Activated gamma-delta T cell treated with anti-CD3 and anti-CD28 coated beads, Interleukin-2, amount 50 U/mL, for 16 hours (primary cell): Measurements from ENCODE around the gene SCAANT1.

Source experiments
- DNase-seq: peaks from one replicate; pipeline ENCODE4 v3.0.0-alpha.2; 2020; ENCODE audit warnings: low read depth

Gene SCAANT1

GRCh38 chr3:63934041-63934866 lies 22.1 kb upstream of the SCAANT1 start:
- DNase-seq = peak; percentile 17

- no peak for DNase-seq
These were observed 21.3 kb upstream of the SCAANT1 start for GRCh38 chr3:63933459-63933858.

GRCh38 chr3:63932509-63933212 lies 20.5 kb upstream of the SCAANT1 start:
- no peak for DNase-seq

GRCh38 chr3:63931290-63931689 lies 19.1 kb upstream of the SCAANT1 start:
- DNase-seq = no peak

GRCh38 chr3:63927422-63928280 lies 15.5 kb upstream of the SCAANT1 start:
- DNase-seq = no peak

GRCh38 chr3:63926309-63926708 lies 14.1 kb upstream of the SCAANT1 start:
- no peak for DNase-seq

GRCh38 chr3:63922491-63923199 lies 10.5 kb upstream of the SCAANT1 start:
- no peak for DNase-seq

- no peak for DNase-seq
These were observed 9.7 kb upstream of the SCAANT1 start for GRCh38 chr3:63921741-63922482.

- DNase-seq = no peak
These were observed 7.8 kb upstream of the SCAANT1 start for GRCh38 chr3:63920001-63920400.

GRCh38 chr3:63918321-63918720 lies 6.1 kb upstream of the SCAANT1 start:
- no peak for DNase-seq

GRCh38 chr3:63914312-63914711 lies 2.1 kb upstream of the SCAANT1 start:
- DNase-seq = no peak

GRCh38 chr3:63912768-63913588 lies 795 bp upstream of the SCAANT1 start:
- peak; percentile 32 for DNase-seq

- no peak for DNase-seq
These were observed 692 bp downstream of the SCAANT1 start for GRCh38 chr3:63911509-63911872.

- no peak for DNase-seq
These were observed 1.3 kb downstream of the SCAANT1 start for GRCh38 chr3:63910891-63911290.

GRCh38 chr3:63910001-63910400 lies 2.2 kb downstream of the SCAANT1 start:
- no peak for DNase-seq

- no peak for DNase-seq
These were observed 2.8 kb downstream of the SCAANT1 start for GRCh38 chr3:63909431-63909830.

- DNase-seq = no peak
These were observed 3.4 kb downstream of the SCAANT1 start for GRCh38 chr3:63908776-63909175.

- DNase-seq = no peak
These were observed 4.0 kb downstream of the SCAANT1 start for GRCh38 chr3:63908081-63908736.

- DNase-seq = no peak
These were observed 6.2 kb downstream of the SCAANT1 start for GRCh38 chr3:63905731-63906620.
